ENCODE data around the gene AZIN2.
A peak's percentile ranks its signal among the peaks of the same experiment; 100 is the strongest.

The AZIN2 gene

DNA sequence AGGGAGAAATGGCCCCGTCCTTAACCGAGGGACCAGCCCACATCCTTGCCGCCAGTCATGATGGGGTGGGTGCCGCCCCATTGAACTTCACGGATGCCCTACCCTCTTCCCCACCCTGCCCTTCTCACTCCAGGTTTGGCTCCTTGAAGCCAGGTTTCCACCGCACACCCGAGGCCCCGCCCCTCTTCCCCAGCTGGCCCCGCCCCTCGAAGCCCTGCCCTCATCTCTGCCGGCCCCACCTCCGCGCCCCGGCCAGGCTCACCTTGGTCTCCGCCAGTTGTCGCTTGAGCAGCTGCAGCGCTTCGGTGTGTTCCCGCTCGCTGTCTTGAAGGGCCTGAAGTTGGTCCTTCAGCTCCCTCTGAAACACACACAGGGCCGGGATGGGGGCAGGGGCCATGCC, 84.3 kb downstream of the AZIN2 start:
- Histone ChIP-seq H2BK5ac (ENCODE audit: low read length) (no peak overlapping the region), H3K36me3 (ENCODE audit: control insufficient read depth, insufficient read depth, low read length) (no peaks in the 10 kb centered on the region), H3K4ac (ENCODE audit: low read depth, low read length) (no peak overlapping the region), H3K9ac (ENCODE audit: low read length) (no peak overlapping the region), H3K4me1 (ENCODE audit: control insufficient read depth, low read depth, low read length) (peaks cover 2% of the 10 kb centered on the region), H3K27ac (ENCODE audit: low read depth, low read length) (no peak overlapping the region), H3K56ac (ENCODE audit: low read length) (peak overlapping the region; percentile 30), H4K5ac (ENCODE audit: low read length) (no peak overlapping the region), H3K23ac (ENCODE audit: low read length) (no peak overlapping the region), H2BK120ac (ENCODE audit: low read depth, low read length) (no peak overlapping the region), H4K8ac (ENCODE audit: low read depth, low read length) (no peak overlapping the region), H3K79me1 (ENCODE audit: low read length) (no peaks in the 10 kb centered on the region), H3K79me2 (ENCODE audit: control insufficient read depth, insufficient read depth, low read length) (no peaks in the 10 kb centered on the region), H2BK15ac (replicated peaks; ENCODE audit: low read depth) (no peak overlapping the region), H3K4me3 (ENCODE audit: low read length) (no peak overlapping the region), H3K27me3 (ENCODE audit: insufficient read depth, low read length, poor library complexity) (no peaks in the 10 kb centered on the region), H3K4me2 (ENCODE audit: low read length) (no peak overlapping the region), H3K18ac (ENCODE audit: low read length) (no peak overlapping the region), H2AK5ac (ENCODE audit: low read length) (no peak overlapping the region)
- no CpG with 5 or more reads among the region's 21 CpGs for WGBS (ENCODE audit: extremely low coverage, insufficient coverage, low lambda C conversion rate)
- DNase-seq: peak; percentile 72

DNA sequence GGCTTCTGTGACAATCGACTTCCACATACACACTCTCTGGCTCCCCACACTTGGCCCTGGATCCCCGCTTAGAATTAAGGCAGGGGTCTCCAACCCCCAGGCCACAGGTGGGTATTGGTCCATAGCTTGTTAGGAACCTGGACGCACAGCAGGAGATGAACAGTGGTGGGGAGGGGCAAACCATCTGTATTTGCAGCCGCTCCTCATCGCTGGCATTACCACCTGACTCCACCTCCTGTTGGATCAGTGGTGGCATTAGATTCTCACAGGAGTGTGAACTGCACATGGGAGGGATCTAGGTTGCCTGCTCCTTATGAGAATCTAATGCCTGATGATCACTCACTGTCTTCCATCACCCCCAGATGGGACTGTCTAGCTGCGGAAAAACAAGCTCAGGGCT, 84.9 kb downstream of the AZIN2 start:
- no peak for DNase-seq
- no peaks in the 10 kb centered on the region for H3K27me3 ChIP-seq (ENCODE audit: insufficient read depth, low read length, poor library complexity)
- no CpG with 5 or more reads among the region's 6 CpGs for WGBS (ENCODE audit: extremely low coverage, insufficient coverage, low lambda C conversion rate)
- no peaks in the 10 kb centered on the region for H3K79me1 ChIP-seq (ENCODE audit: low read length)
- no peak overlapping the region for H2BK120ac ChIP-seq (ENCODE audit: low read depth, low read length)
- H2AK5ac ChIP-seq (ENCODE audit: low read length): no peak overlapping the region
- H3K4me3 ChIP-seq (ENCODE audit: low read length): no peak overlapping the region
- H3K27ac ChIP-seq (ENCODE audit: low read depth, low read length): no peak overlapping the region
- H3K56ac ChIP-seq (ENCODE audit: low read length): peak overlapping the region; percentile 30
- H2BK5ac ChIP-seq (ENCODE audit: low read length): no peak overlapping the region
- no peak overlapping the region for H4K8ac ChIP-seq (ENCODE audit: low read depth, low read length)
- H3K79me2 ChIP-seq (ENCODE audit: control insufficient read depth, insufficient read depth, low read length): no peaks in the 10 kb centered on the region
- H2BK15ac ChIP-seq (replicated peaks; ENCODE audit: low read depth): no peak overlapping the region
- no peak overlapping the region for H3K18ac ChIP-seq (ENCODE audit: low read length)
- H3K4me2 ChIP-seq (ENCODE audit: low read length): no peak overlapping the region
- H3K9ac ChIP-seq (ENCODE audit: low read length): no peak overlapping the region
- H3K23ac ChIP-seq (ENCODE audit: low read length): no peak overlapping the region
- H3K4ac ChIP-seq (ENCODE audit: low read depth, low read length): no peak overlapping the region
- peaks cover 2% of the 10 kb centered on the region for H3K4me1 ChIP-seq (ENCODE audit: control insufficient read depth, low read depth, low read length)
- H4K5ac ChIP-seq (ENCODE audit: low read length): no peak overlapping the region
- no peaks in the 10 kb centered on the region for H3K36me3 ChIP-seq (ENCODE audit: control insufficient read depth, insufficient read depth, low read length)

DNA sequence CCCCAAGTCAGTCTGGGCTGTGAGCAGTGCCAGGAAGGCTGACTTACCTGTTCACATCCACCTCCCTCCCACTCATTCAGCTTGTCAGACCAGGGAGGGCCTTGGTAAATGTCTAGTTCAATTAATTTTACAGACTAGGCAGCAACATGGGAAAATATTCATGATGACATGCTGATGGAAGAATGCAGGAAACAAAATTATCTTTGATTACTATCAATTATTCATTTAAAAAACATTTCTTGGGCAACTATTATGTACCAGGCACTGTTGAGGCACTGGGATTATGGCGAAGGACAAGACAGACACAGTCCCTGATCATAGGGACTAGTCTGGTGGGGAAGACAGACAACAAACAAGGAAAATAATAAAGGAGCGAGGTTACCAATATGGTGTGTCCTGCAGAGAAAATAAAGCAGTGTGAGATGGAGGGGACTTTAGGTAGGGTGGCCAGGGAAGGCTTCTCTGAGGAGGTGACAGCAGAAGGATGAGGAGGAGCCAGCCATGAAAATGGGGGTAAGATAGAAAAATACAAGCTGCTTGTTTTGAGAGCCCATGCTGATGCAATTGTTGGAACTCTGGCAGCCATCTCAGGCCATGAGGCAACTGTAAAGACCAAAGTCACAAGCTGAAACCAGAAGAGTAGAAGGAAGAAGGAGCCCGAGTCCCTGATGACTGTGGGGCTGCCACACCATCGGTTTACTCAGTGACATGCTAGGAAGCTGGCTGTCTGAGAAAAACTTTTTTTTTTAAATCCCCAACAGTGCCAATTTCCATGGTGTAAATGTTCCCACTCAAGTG, 86.9 kb downstream of the AZIN2 start:
- no peak overlapping the region for H3K56ac ChIP-seq (ENCODE audit: low read length)
- no CpG with 5 or more reads among the region's 4 CpGs for WGBS (ENCODE audit: extremely low coverage, insufficient coverage, low lambda C conversion rate)
- H3K79me2 ChIP-seq (ENCODE audit: control insufficient read depth, insufficient read depth, low read length): no peaks in the 10 kb centered on the region
- no peak overlapping the region for H2BK5ac ChIP-seq (ENCODE audit: low read length)
- no peak overlapping the region for H3K27ac ChIP-seq (ENCODE audit: low read depth, low read length)
- no peak overlapping the region for H3K23ac ChIP-seq (ENCODE audit: low read length)
- H4K5ac ChIP-seq (ENCODE audit: low read length): no peak overlapping the region
- H3K4me3 ChIP-seq (ENCODE audit: low read length): no peak overlapping the region
- H3K27me3 ChIP-seq (ENCODE audit: insufficient read depth, low read length, poor library complexity): no peaks in the 10 kb centered on the region
- no peak overlapping the region for H3K18ac ChIP-seq (ENCODE audit: low read length)
- no peak overlapping the region for H2AK5ac ChIP-seq (ENCODE audit: low read length)
- H3K4me2 ChIP-seq (ENCODE audit: low read length): no peak overlapping the region
- no peaks in the 10 kb centered on the region for H3K4me1 ChIP-seq (ENCODE audit: control insufficient read depth, low read depth, low read length)
- no peak overlapping the region for H2BK120ac ChIP-seq (ENCODE audit: low read depth, low read length)
- no peak for DNase-seq
- H4K8ac ChIP-seq (ENCODE audit: low read depth, low read length): no peak overlapping the region
- H3K36me3 ChIP-seq (ENCODE audit: control insufficient read depth, insufficient read depth, low read length): no peaks in the 10 kb centered on the region
- no peak overlapping the region for H2BK15ac ChIP-seq (replicated peaks; ENCODE audit: low read depth)
- H3K9ac ChIP-seq (ENCODE audit: low read length): no peak overlapping the region
- no peak overlapping the region for H3K4ac ChIP-seq (ENCODE audit: low read depth, low read length)
- H3K79me1 ChIP-seq (ENCODE audit: low read length): no peaks in the 10 kb centered on the region

DNA sequence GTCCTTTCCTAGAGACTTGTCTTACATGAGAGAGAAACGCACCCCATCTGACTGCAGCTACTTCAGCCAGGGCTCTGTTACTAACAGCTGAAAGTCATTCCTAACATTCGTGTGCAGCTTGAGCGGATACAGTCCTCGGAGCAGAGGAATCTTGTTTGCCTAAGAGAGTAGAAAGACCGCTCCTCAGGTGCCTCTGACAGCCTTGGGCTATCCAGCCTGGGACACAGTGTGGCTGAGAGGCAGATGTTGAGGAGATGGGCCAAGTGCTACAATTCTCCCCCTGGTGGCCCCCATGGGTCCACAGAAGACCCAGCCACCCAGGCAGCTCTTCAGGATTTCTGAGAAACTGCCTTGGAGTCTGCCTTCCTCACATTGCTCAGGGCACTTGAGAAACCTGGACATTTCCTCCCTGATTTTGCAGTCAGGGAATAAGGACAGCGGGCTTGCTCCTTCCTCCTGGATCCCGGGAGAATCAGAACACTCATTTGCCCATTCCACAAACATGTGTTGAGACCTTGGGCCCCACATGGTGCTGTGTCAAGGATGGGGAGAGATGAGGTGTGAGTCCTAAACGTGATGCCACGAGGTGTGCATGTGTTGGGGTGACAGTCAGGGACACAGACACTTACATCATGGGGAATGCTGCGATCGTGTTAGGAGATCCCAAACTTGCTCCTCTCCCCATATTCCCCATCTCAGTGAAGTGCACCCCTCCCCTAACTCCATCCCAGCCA, 87.8 kb downstream of the AZIN2 start:
- Histone ChIP-seq H3K79me2 (ENCODE audit: control insufficient read depth, insufficient read depth, low read length) (no peaks in the 10 kb centered on the region), H3K36me3 (ENCODE audit: control insufficient read depth, insufficient read depth, low read length) (no peaks in the 10 kb centered on the region)
- DNase-seq: peak; percentile 47

DNA sequence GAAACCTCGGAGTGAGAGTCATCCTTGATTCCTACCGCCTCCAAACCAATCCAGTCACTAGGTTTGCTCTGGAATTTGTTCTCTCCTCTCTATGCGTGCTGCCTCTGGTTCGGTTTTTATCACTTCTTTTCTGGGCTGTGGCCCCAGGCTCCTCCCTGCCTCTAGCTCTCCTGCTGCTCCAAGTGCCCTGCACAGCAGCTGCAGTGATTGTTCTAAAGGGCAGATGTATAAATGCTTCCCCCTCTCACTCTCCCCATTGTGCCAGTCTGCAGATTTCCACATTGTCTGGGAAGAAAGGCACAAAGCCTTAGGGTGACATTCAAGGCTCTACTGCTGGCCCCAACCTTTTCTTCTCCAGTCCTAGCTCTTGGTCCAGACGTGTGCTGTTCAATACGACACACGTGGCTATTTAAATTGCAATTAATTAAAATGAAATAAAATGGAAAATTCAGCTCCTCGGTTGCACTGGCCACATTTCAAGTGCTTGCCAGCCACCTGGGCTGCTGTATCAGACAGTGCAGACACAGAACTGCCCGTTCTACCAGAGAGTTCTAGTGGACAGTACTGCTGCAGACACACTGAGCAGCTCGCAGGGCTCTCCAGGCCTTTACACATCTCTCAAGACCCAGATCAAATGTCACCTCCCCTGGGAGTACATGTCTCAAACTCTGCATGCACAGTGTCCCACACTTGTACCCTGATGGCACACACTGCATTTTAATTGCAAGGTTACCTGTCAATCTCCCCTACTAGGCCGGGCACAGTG, 88.5 kb downstream of the AZIN2 start:
- Histone ChIP-seq H4K8ac (ENCODE audit: low read depth, low read length) (no peak overlapping the region), H2BK120ac (ENCODE audit: low read depth, low read length) (no peak overlapping the region), H2AK5ac (ENCODE audit: low read length) (no peak overlapping the region), H3K79me1 (ENCODE audit: low read length) (no peaks in the 10 kb centered on the region), H4K5ac (ENCODE audit: low read length) (no peak overlapping the region), H3K4me2 (ENCODE audit: low read length) (no peak overlapping the region), H3K4me1 (ENCODE audit: control insufficient read depth, low read depth, low read length) (no peaks in the 10 kb centered on the region), H2BK5ac (ENCODE audit: low read length) (no peak overlapping the region), H3K79me2 (ENCODE audit: control insufficient read depth, insufficient read depth, low read length) (no peaks in the 10 kb centered on the region), H3K23ac (ENCODE audit: low read length) (no peak overlapping the region), H3K4ac (ENCODE audit: low read depth, low read length) (no peak overlapping the region), H3K9ac (ENCODE audit: low read length) (no peak overlapping the region), H3K27ac (ENCODE audit: low read depth, low read length) (no peak overlapping the region), H3K18ac (ENCODE audit: low read length) (no peak overlapping the region), H3K27me3 (ENCODE audit: insufficient read depth, low read length, poor library complexity) (no peaks in the 10 kb centered on the region), H3K36me3 (ENCODE audit: control insufficient read depth, insufficient read depth, low read length) (no peaks in the 10 kb centered on the region), H3K4me3 (ENCODE audit: low read length) (no peak overlapping the region), H3K56ac (ENCODE audit: low read length) (peak overlapping the region; percentile 10), H2BK15ac (replicated peaks; ENCODE audit: low read depth) (no peak overlapping the region)
- no CpG with 5 or more reads among the region's 11 CpGs for WGBS (ENCODE audit: extremely low coverage, insufficient coverage, low lambda C conversion rate)
- DNase-seq: peak; percentile 21

More for the DNA sequence above, 87.8 kb downstream of the AZIN2 start:
- H4K8ac ChIP-seq (ENCODE audit: low read depth, low read length): no peak overlapping the region
- no peak overlapping the region for H3K23ac ChIP-seq (ENCODE audit: low read length)
- H4K5ac ChIP-seq (ENCODE audit: low read length): no peak overlapping the region
- H3K18ac ChIP-seq (ENCODE audit: low read length): no peak overlapping the region
- no peak overlapping the region for H3K27ac ChIP-seq (ENCODE audit: low read depth, low read length)
- no peak overlapping the region for H2BK5ac ChIP-seq (ENCODE audit: low read length)
- H3K4me2 ChIP-seq (ENCODE audit: low read length): no peak overlapping the region
- H2AK5ac ChIP-seq (ENCODE audit: low read length): no peak overlapping the region
- no peak overlapping the region for H2BK15ac ChIP-seq (replicated peaks; ENCODE audit: low read depth)
- WGBS (ENCODE audit: extremely low coverage, insufficient coverage, low lambda C conversion rate): no CpG with 5 or more reads among the region's 11 CpGs
- H3K79me1 ChIP-seq (ENCODE audit: low read length): no peaks in the 10 kb centered on the region
- no peak overlapping the region for H3K4me3 ChIP-seq (ENCODE audit: low read length)
- H3K4me1 ChIP-seq (ENCODE audit: control insufficient read depth, low read depth, low read length): no peaks in the 10 kb centered on the region
- peak overlapping the region; percentile 10 for H3K56ac ChIP-seq (ENCODE audit: low read length)
- H3K27me3 ChIP-seq (ENCODE audit: insufficient read depth, low read length, poor library complexity): no peaks in the 10 kb centered on the region
- no peak overlapping the region for H3K9ac ChIP-seq (ENCODE audit: low read length)
- H2BK120ac ChIP-seq (ENCODE audit: low read depth, low read length): no peak overlapping the region
- no peak overlapping the region for H3K4ac ChIP-seq (ENCODE audit: low read depth, low read length)

Measured in mesendoderm (in vitro differentiated cells).